Osteoblast (primary cell): ENCODE measurements around the gene RASGRF2. TPM values are rescaled to one million over a fixed set of nuclear protein-coding genes. Genes with fewer than 3 reads are reported as not detected.

Experiments
- DNase-seq: peaks from one replicate; pipeline ENCODE4 v3.0.0; 2011; ENCODE audit warnings: low spot score, mixed read lengths; ENCODE audit not compliant: insufficient read length; ENCODE audit errors: missing footprints
- H2AFZ ChIP-seq: 2 replicates; pipeline ENCODE4 v1.6.0; 2011; ENCODE audit warnings: mild to moderate bottlenecking, low read length
- H3K27ac ChIP-seq: 2 replicates; pipeline ENCODE4 v1.5.1; 2011; ENCODE audit warnings: mild to moderate bottlenecking, low read depth, low read length, moderate library complexity
- H3K27me3 ChIP-seq: 2 replicates; pipeline ENCODE4 v1.6.0; 2012; ENCODE audit warnings: mild to moderate bottlenecking, control low read depth, inconsistent platforms, low read length, moderate library complexity; ENCODE audit not compliant: insufficient read depth
- H3K36me3 ChIP-seq: 2 replicates; pipeline ENCODE4 v1.5.1; 2011; ENCODE audit warnings: mild to moderate bottlenecking, low read length, control low read depth, moderate library complexity; ENCODE audit not compliant: insufficient read depth
- H3K4me1 ChIP-seq: 2 replicates; pipeline ENCODE4 v1.5.1; 2011; ENCODE audit warnings: mild to moderate bottlenecking, low read length, control low read depth, moderate library complexity; ENCODE audit not compliant: insufficient read depth
- H3K4me2 ChIP-seq: 2 replicates; pipeline ENCODE4 v1.6.0; 2011; ENCODE audit warnings: mild to moderate bottlenecking, low read length; ENCODE audit not compliant: insufficient read depth
- H3K4me3 ChIP-seq: fragments of 200-600 bp; sonication (generic); 3 replicates; pipeline ENCODE4 v1.5.1; 2012; ENCODE audit warnings: mild to moderate bottlenecking, low read length, inconsistent platforms; ENCODE audit not compliant: insufficient read depth
- H3K79me2 ChIP-seq: 2 replicates; pipeline ENCODE4 v1.6.0; 2012; ENCODE audit warnings: mild to moderate bottlenecking, low read length, control low read depth, inconsistent platforms; ENCODE audit not compliant: insufficient read depth
- H3K9me3 ChIP-seq: 2 replicates; pipeline ENCODE4 v1.5.1; 2011; ENCODE audit warnings: low read depth, low read length, control low read depth
- H4K20me1 ChIP-seq: 2 replicates; pipeline ENCODE4 v1.6.0; 2012; ENCODE audit warnings: mild to moderate bottlenecking, low read length, control low read depth; ENCODE audit not compliant: insufficient read depth
- CTCF ChIP-seq: IDR thresholded peaks from 2 replicates; pipeline ENCODE4 v1.5.1; 2011; ENCODE audit warnings: mild to moderate bottlenecking, low read depth, low read length, moderate library complexity; ENCODE audit errors: extremely low read depth
- total RNA-seq: library from RNA; depleted of rRNA; stranded (reverse); fragments of >200 nt; gene quantifications from 2 replicates; pipeline ENCODE4 v1.2.3, GENCODE V29; 2012

The RASGRF2 gene
- total RNA-seq, 1 donor: under 0.01 TPM

GRCh38 chr5:81137833-81138232, 177.7 kb downstream of the RASGRF2 start:
- no peaks in the 10 kb centered on the region for H3K9me3 ChIP-seq
- H3K4me1 ChIP-seq: peaks cover 7% of the 10 kb centered on the region
- DNase-seq: no peak
- H3K4me2 ChIP-seq: no peak overlapping the region
- H4K20me1 ChIP-seq: no peaks in the 10 kb centered on the region
- peaks cover 13% of the 10 kb centered on the region for H3K27me3 ChIP-seq
- no peak for TF ChIP-seq CTCF
- no peaks in the 10 kb centered on the region for H3K79me2 ChIP-seq
- H3K4me3 ChIP-seq: no peak overlapping the region
- no peak overlapping the region for H3K27ac ChIP-seq
- H2AFZ ChIP-seq: no peak overlapping the region
- H3K36me3 ChIP-seq: no peaks in the 10 kb centered on the region

- Histone ChIP-seq H2AFZ (no peak overlapping the region), H3K4me2 (no peak overlapping the region), H4K20me1 (no peaks in the 10 kb centered on the region), H3K4me3 (no peak overlapping the region), H3K27me3 (peaks cover 17% of the 10 kb centered on the region), H3K9me3 (no peaks in the 10 kb centered on the region), H3K36me3 (no peaks in the 10 kb centered on the region), H3K79me2 (no peaks in the 10 kb centered on the region), H3K4me1 (peaks cover 7% of the 10 kb centered on the region), H3K27ac (no peak overlapping the region)
- DNase-seq: peak; percentile 32
- TF ChIP-seq CTCF: no peak
These were observed 180.3 kb downstream of the RASGRF2 start for GRCh38 chr5:81140441-81140840.

- DNase-seq: no peak
- peaks cover 21% of the 10 kb centered on the region for H3K27me3 ChIP-seq
- no peaks in the 10 kb centered on the region for H4K20me1 ChIP-seq
- no peaks in the 10 kb centered on the region for H3K79me2 ChIP-seq
- H3K4me2 ChIP-seq: no peak overlapping the region
- no peak overlapping the region for H2AFZ ChIP-seq
- H3K9me3 ChIP-seq: no peaks in the 10 kb centered on the region
- peaks cover 7% of the 10 kb centered on the region for H3K4me1 ChIP-seq
- no peaks in the 10 kb centered on the region for H3K36me3 ChIP-seq
- H3K4me3 ChIP-seq: no peak overlapping the region
- no peak for TF ChIP-seq CTCF
- H3K27ac ChIP-seq: no peak overlapping the region
These were observed 180.8 kb downstream of the RASGRF2 start for GRCh38 chr5:81140943-81141342.

- Histone ChIP-seq H3K4me1 (peaks cover 7% of the 10 kb centered on the region), H3K9me3 (no peaks in the 10 kb centered on the region), H2AFZ (no peak overlapping the region), H3K79me2 (no peaks in the 10 kb centered on the region), H3K27me3 (peaks cover 25% of the 10 kb centered on the region), H4K20me1 (no peaks in the 10 kb centered on the region), H3K36me3 (no peaks in the 10 kb centered on the region), H3K4me3 (no peak overlapping the region), H3K4me2 (no peak overlapping the region), H3K27ac (no peak overlapping the region)
- no peak for DNase-seq
- TF ChIP-seq CTCF: no peak
These were observed 181.9 kb downstream of the RASGRF2 start for GRCh38 chr5:81142108-81142507.
